Measurements from ENCODE around the gene ROR1.

- TF ChIP-seq, protein P1, sequence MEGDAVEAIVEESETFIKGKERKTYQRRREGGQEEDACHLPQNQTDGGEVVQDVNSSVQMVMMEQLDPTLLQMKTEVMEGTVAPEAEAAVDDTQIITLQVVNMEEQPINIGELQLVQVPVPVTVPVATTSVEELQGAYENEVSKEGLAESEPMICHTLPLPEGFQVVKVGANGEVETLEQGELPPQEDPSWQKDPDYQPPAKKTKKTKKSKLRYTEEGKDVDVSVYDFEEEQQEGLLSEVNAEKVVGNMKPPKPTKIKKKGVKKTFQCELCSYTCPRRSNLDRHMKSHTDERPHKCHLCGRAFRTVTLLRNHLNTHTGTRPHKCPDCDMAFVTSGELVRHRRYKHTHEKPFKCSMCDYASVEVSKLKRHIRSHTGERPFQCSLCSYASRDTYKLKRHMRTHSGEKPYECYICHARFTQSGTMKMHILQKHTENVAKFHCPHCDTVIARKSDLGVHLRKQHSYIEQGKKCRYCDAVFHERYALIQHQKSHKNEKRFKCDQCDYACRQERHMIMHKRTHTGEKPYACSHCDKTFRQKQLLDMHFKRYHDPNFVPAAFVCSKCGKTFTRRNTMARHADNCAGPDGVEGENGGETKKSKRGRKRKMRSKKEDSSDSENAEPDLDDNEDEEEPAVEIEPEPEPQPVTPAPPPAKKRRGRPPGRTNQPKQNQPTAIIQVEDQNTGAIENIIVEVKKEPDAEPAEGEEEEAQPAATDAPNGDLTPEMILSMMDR (IDR thresholded peaks at IDR 0.05) = no peak
- TF ChIP-seq POLR2A (IDR thresholded peaks at IDR 0.05) = no peak
These were observed 256.6 kb downstream of the ROR1 start for GRCh38 chr1:64030411-64030810.

Data from uterus (tissue), 2 donors.